Measurements from ENCODE around the gene STAT5B.

DNA sequence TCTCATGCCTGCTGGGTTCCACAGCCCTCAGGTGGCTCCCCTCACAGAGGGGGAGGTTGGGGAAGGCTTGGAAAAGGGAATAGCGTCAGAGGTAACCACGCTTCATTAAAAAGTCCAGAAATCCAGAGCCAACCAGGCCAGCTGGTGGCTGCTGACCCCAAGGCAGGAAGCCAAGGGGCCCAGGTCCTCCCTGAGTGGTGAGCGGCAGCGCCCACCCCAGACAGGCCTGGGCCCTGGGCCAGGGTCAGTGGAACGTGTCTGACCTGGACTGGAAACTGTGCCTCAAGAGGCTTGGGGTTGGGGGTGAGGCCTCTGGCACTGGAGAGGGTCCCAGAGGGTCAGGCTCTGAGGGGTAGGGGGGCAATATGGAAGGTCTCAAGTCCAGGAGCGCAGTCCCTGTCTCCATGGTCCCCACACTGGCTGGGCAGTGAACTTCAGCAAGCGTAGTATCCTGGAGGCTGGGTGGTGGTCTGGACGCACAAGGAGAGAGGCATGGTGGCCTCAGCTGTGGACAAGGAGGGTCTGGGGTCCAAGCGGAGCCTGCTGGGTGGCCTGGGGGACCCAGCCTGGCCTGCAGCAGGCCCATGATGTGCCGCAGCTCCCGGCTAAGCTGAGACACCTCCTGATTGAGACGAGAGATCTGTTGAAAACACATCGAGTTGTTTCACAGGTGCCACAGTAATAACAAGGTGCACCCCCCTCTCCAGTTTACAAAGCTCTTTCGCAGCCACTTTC is 116.2 kb downstream of the STAT5B start:
- TF ChIP-seq MAFK (conservative IDR thresholded peaks at IDR 0.05 in 1 of 2, IDR thresholded peaks at IDR 0.05 in 1 of 2; ENCODE audit: low read length in 2 of 2) (no peak), AFF4 (CRISPR knock-in tag; IDR thresholded peaks at IDR 0.05) (no peak), FOXJ3 (CRISPR knock-in tag; IDR thresholded peaks at IDR 0.05; ENCODE audit: borderline replicate concordance) (no peak), E2F1 (CRISPR knock-in tag; IDR thresholded peaks at IDR 0.05) (no peak), ZNF432 (CRISPR knock-in tag; IDR thresholded peaks at IDR 0.05; ENCODE audit: borderline replicate concordance) (no peak), TBP (CRISPR knock-in tag; IDR thresholded peaks at IDR 0.05) (no peak), ZBTB8A (CRISPR knock-in tag; IDR thresholded peaks at IDR 0.05; ENCODE audit: borderline replicate concordance, low read depth) (no peak), KMT2B (CRISPR knock-in tag; IDR thresholded peaks at IDR 0.05) (no peak), CBX1 (IDR thresholded peaks at IDR 0.05; ENCODE audit: low read depth) (no peak), BCL3 (CRISPR knock-in tag; IDR thresholded peaks at IDR 0.05) (no peak), ZNF790 (CRISPR knock-in tag; IDR thresholded peaks at IDR 0.05; ENCODE audit: borderline replicate concordance) (no peak)
- TF ChIP-seq, protein P1, sequence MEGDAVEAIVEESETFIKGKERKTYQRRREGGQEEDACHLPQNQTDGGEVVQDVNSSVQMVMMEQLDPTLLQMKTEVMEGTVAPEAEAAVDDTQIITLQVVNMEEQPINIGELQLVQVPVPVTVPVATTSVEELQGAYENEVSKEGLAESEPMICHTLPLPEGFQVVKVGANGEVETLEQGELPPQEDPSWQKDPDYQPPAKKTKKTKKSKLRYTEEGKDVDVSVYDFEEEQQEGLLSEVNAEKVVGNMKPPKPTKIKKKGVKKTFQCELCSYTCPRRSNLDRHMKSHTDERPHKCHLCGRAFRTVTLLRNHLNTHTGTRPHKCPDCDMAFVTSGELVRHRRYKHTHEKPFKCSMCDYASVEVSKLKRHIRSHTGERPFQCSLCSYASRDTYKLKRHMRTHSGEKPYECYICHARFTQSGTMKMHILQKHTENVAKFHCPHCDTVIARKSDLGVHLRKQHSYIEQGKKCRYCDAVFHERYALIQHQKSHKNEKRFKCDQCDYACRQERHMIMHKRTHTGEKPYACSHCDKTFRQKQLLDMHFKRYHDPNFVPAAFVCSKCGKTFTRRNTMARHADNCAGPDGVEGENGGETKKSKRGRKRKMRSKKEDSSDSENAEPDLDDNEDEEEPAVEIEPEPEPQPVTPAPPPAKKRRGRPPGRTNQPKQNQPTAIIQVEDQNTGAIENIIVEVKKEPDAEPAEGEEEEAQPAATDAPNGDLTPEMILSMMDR (CRISPR knock-in tag; IDR thresholded peaks at IDR 0.05), result no peak
